ENCODE measurements around the gene KCNH1. TPM values are rescaled to one million over a fixed set of nuclear protein-coding genes. Genes with fewer than 3 reads are reported as not detected.

Gene KCNH1
- polyA plus RNA-seq, 1 donor from 2014 or later = 3.9 TPM

DNA sequence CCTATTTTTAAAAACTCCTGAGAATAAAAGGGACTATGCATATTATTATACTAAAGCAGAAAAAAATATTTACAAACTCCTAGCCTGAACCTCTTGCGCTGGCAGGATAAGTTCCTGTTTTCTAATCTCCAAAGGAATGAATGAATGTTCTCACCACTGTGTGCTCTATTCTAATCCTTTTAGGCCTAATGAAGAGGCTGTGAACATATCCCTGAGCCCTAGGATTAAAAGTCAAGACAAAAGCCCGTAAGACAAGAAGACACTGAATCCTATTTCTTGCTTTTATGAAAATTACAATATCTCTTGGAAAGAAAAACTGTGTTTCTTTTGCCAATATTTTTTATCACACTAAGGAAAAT, 487.7 kb downstream of the KCNH1 start:
- no peak overlapping the region for H3K4me3 ChIP-seq (ENCODE audit: low read length)
- no peak overlapping the region for H3K4me2 ChIP-seq (ENCODE audit: low read length)
- H2AFZ ChIP-seq (ENCODE audit: low read depth, low read length) = no peak overlapping the region
- TF ChIP-seq TAF1 (IDR thresholded peaks at IDR 0.05; ENCODE audit: low read depth) (no peak), SMC3 (conservative IDR thresholded peaks at IDR 0.05; ENCODE audit: poor library complexity) (no peak), REST (IDR thresholded peaks at IDR 0.05; ENCODE audit: borderline replicate concordance) (no peak), MXI1 (conservative IDR thresholded peaks at IDR 0.05; ENCODE audit: poor library complexity, severe bottlenecking) (no peak), EZH2 (IDR thresholded peaks at IDR 0.05; ENCODE audit: borderline replicate concordance, insufficient read depth, low read length, poor library complexity, severe bottlenecking) (no peak), POLR2AphosphoS5 (IDR thresholded peaks at IDR 0.05) (no peak), RAD21 (conservative IDR thresholded peaks at IDR 0.05) (no peak), EP300 (conservative IDR thresholded peaks at IDR 0.05; ENCODE audit: poor library complexity, severe bottlenecking) (no peak)
- TF ChIP-seq, protein P1, sequence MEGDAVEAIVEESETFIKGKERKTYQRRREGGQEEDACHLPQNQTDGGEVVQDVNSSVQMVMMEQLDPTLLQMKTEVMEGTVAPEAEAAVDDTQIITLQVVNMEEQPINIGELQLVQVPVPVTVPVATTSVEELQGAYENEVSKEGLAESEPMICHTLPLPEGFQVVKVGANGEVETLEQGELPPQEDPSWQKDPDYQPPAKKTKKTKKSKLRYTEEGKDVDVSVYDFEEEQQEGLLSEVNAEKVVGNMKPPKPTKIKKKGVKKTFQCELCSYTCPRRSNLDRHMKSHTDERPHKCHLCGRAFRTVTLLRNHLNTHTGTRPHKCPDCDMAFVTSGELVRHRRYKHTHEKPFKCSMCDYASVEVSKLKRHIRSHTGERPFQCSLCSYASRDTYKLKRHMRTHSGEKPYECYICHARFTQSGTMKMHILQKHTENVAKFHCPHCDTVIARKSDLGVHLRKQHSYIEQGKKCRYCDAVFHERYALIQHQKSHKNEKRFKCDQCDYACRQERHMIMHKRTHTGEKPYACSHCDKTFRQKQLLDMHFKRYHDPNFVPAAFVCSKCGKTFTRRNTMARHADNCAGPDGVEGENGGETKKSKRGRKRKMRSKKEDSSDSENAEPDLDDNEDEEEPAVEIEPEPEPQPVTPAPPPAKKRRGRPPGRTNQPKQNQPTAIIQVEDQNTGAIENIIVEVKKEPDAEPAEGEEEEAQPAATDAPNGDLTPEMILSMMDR (IDR thresholded peaks at IDR 0.05; ENCODE audit: poor library complexity, severe bottlenecking) = no peak
- no peaks in the 10 kb centered on the region for H3K9me2 ChIP-seq (ENCODE audit: insufficient read depth, low read length)
- H3K36me3 ChIP-seq (ENCODE audit: insufficient read depth, low read length) = no peaks in the 10 kb centered on the region
- H3K9me3 ChIP-seq (ENCODE audit: low read length) = no peaks in the 10 kb centered on the region
- H3K27me3 ChIP-seq (ENCODE audit: insufficient read depth, low read depth, low read length) = no peaks in the 10 kb centered on the region
- no peak overlapping the region for H3K27ac ChIP-seq (ENCODE audit: low read length)
- H3K79me2 ChIP-seq (replicated peaks; ENCODE audit: insufficient read depth, low read length) = no peaks in the 10 kb centered on the region
- no peak overlapping the region for H3K9ac ChIP-seq (ENCODE audit: low read length)
- no peaks in the 10 kb centered on the region for H4K20me1 ChIP-seq (ENCODE audit: insufficient read depth)
- H3F3A ChIP-seq (ENCODE audit: insufficient read depth, low read length, poor library complexity, severe bottlenecking) = no peaks in the 10 kb centered on the region

DNA sequence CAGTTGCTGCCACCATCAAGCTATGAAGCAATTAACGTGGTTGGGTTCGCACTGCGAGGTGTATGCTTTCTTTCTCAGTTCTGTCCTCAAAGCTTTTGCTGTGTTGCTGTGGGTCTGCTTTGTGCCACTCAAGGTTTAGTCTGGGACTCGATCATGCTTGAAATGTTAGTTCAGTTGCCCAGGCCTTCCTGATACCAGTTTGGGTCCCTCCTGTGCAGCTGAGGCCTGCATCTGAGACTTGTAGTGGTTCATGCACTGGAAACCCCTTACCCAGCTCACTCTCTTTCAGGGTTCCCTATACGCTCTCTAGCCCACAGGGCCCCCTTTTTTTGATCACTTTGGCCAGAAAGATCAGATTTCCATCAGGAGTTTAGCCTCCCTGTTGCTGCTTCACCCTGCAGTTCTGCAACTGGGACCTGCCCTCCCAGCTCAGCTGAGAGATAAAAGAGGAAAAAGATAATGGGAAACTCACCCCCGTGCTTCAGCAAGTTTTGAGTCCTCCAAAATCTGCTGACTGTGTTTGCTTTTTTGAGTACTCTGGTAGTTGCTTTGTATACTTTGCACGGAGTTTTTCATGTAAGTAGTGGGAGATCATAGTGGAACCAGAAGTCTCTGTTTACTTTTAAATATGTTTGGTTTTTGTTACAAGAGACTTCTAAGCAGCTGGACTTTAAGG, 488.2 kb downstream of the KCNH1 start:
- no peaks in the 10 kb centered on the region for H3K9me3 ChIP-seq (ENCODE audit: low read length)
- H2AFZ ChIP-seq (ENCODE audit: low read depth, low read length) = no peak overlapping the region
- H3K27me3 ChIP-seq (ENCODE audit: insufficient read depth, low read depth, low read length) = no peaks in the 10 kb centered on the region
- no peaks in the 10 kb centered on the region for H4K20me1 ChIP-seq (ENCODE audit: insufficient read depth)
- H3K9ac ChIP-seq (ENCODE audit: low read length) = no peak overlapping the region
- no peaks in the 10 kb centered on the region for H3F3A ChIP-seq (ENCODE audit: insufficient read depth, low read length, poor library complexity, severe bottlenecking)
- no peak overlapping the region for H3K4me3 ChIP-seq (ENCODE audit: low read length)
- H3K27ac ChIP-seq (ENCODE audit: low read length) = no peak overlapping the region
- H3K36me3 ChIP-seq (ENCODE audit: insufficient read depth, low read length) = no peaks in the 10 kb centered on the region
- TF ChIP-seq, protein P1 (IDR thresholded peaks at IDR 0.05; ENCODE audit: poor library complexity, severe bottlenecking) = no peak
- TF ChIP-seq EZH2 (IDR thresholded peaks at IDR 0.05; ENCODE audit: borderline replicate concordance, insufficient read depth, low read length, poor library complexity, severe bottlenecking) = no peak
- TF ChIP-seq EP300 (conservative IDR thresholded peaks at IDR 0.05; ENCODE audit: poor library complexity, severe bottlenecking) = no peak
- no peak for TF ChIP-seq TAF1 (IDR thresholded peaks at IDR 0.05; ENCODE audit: low read depth)
- TF ChIP-seq REST (IDR thresholded peaks at IDR 0.05; ENCODE audit: borderline replicate concordance) = no peak
- TF ChIP-seq SMC3 (conservative IDR thresholded peaks at IDR 0.05; ENCODE audit: poor library complexity) = no peak
- TF ChIP-seq RAD21 (conservative IDR thresholded peaks at IDR 0.05) = no peak
- no peaks in the 10 kb centered on the region for H3K79me2 ChIP-seq (replicated peaks; ENCODE audit: insufficient read depth, low read length)
- H3K4me2 ChIP-seq (ENCODE audit: low read length) = no peak overlapping the region
- no peaks in the 10 kb centered on the region for H3K9me2 ChIP-seq (ENCODE audit: insufficient read depth, low read length)

All from neural cell (in vitro differentiated cells).